ENCODE results near the gene ADGRG4. TPM values are rescaled to one million over a fixed set of nuclear protein-coding genes. Genes with fewer than 3 reads are reported as not detected.

Gene ADGRG4
- total and polyA plus RNA-seq, 11 donors = 0.04 to 0.07 TPM; not detected in 9

DNA sequence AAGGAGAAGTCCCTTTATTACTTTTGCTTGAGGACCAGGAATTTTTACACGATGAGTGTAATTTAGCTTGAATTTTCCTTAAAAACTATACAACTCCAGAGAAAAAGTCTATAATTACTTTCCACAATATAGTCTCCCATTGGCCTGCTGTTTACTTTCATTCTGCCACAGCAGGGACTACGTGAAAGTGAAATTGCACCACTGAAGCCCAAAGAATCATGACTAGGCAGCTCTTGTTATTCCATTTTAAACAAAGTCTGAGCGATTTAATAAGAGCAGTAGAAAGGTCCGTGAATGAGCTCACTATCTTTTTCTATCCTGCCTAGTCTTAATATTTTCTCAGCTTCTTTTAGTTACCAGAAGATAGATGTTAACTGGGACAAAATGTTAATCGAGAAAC lies 68.6 kb downstream of the ADGRG4 start:
- WGBS, 4 donors = 69 to 86% (median 75%) methylated on average over 5 of the region's 5 CpGs

DNA sequence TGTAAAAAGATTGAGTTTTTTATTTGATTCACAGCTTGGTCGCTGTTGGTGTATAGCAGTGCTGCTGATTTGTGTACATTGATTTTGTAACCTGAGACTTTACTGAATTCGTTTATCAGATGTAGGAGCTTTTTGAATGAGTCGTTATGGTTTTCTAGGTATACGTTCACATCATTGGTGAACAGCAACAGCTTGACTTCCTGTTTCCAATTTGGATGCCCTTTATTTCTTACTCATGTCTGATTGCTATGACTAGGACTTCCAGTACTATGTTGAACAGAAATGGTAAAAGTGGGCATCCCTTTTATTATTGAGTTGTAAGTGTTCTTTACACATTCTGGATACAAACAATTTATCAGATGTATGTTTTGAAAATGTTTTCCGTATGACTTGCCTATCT lies 76.0 kb downstream of the ADGRG4 start:
- no peaks in the 10 kb centered on the region for H3K27me3 ChIP-seq
- no peaks in the 10 kb centered on the region for H3K4me1 ChIP-seq
- intact Hi-C loops (cut with DNase I) = no loop called here
- DNase-seq = no peak
- no peak for ATAC-seq
- no peak overlapping the region for H3K27ac ChIP-seq
- no peak for TF ChIP-seq POLR2A (IDR thresholded peaks at IDR 0.05)
- TF ChIP-seq, protein P1, sequence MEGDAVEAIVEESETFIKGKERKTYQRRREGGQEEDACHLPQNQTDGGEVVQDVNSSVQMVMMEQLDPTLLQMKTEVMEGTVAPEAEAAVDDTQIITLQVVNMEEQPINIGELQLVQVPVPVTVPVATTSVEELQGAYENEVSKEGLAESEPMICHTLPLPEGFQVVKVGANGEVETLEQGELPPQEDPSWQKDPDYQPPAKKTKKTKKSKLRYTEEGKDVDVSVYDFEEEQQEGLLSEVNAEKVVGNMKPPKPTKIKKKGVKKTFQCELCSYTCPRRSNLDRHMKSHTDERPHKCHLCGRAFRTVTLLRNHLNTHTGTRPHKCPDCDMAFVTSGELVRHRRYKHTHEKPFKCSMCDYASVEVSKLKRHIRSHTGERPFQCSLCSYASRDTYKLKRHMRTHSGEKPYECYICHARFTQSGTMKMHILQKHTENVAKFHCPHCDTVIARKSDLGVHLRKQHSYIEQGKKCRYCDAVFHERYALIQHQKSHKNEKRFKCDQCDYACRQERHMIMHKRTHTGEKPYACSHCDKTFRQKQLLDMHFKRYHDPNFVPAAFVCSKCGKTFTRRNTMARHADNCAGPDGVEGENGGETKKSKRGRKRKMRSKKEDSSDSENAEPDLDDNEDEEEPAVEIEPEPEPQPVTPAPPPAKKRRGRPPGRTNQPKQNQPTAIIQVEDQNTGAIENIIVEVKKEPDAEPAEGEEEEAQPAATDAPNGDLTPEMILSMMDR (IDR thresholded peaks at IDR 0.05) = no peak
- H3K4me3 ChIP-seq = no peak overlapping the region
- no peaks in the 10 kb centered on the region for H3K36me3 ChIP-seq
- H3K9me3 ChIP-seq = no peaks in the 10 kb centered on the region
- WGBS, 4 donors = 74 to 83% (median 80%) methylated on average over 5 of the region's 5 CpGs

More for the DNA sequence above, 68.6 kb downstream of the ADGRG4 start:
- intact Hi-C loops (cut with DNase I) = no loop called here
- Histone ChIP-seq H3K36me3 (no peaks in the 10 kb centered on the region), H3K9me3 (no peaks in the 10 kb centered on the region), H3K27ac (no peak overlapping the region), H3K4me3 (no peak overlapping the region), H3K27me3 (peaks cover 0 to 9% (median 0%) of the 10 kb centered on the region in 9 donors), H3K4me1 (no peaks in the 10 kb centered on the region)
- TF ChIP-seq, protein P1 (IDR thresholded peaks at IDR 0.05) = no peak
- no peak for TF ChIP-seq POLR2A (IDR thresholded peaks at IDR 0.05)
- no peak for DNase-seq
- no peak for ATAC-seq

DNA sequence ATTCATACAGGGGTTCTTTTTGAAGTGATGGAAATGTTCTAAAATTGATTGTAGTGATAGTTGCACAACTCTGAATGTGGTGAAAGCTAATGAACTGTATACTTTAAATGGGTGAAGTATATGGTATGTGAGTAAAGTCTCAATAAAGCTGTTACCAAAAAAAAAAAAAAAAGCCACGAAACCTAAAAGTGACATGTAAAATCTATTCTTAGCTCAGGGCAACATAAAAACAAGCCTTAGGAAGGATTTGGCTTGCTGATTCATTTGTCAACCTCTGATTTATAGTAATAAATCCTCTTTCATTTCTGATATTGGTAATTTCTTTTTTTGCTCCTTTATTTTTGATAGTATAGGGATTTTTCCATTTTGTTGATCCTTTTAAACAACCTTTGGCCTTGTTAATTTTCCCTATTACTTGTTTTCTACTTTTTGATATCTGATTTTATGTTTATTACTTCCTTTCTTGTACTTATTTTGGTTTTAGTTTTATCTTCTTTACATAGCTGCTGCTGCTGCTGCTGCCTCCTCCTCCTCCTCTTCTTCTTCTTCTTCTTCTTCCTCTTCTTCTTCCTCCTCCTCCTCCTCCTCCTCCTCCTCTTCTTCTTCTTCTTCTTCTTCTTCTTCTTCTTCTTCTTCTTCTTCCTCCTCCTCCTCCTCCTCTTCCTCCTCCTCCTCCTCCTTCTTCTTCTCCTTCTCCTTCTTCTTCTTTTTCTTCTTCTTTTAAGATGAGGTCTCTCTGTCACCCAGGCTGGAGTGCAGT lies 79.4 kb downstream of the ADGRG4 start:
- H3K27me3 ChIP-seq = no peaks in the 10 kb centered on the region
- ATAC-seq = no peak
- WGBS, 4 donors = 42 to 65% (median 63%) methylated on average over 1 of the region's 1 CpG
- H3K4me3 ChIP-seq = no peak overlapping the region
- H3K9me3 ChIP-seq = no peaks in the 10 kb centered on the region
- no peaks in the 10 kb centered on the region for H3K4me1 ChIP-seq
- no peak for TF ChIP-seq POLR2A (IDR thresholded peaks at IDR 0.05)
- TF ChIP-seq, protein P1 (IDR thresholded peaks at IDR 0.05) = no peak
- H3K36me3 ChIP-seq = no peaks in the 10 kb centered on the region
- intact Hi-C loops (cut with DNase I) = no loop called here
- DNase-seq = no peak
- H3K27ac ChIP-seq = no peak overlapping the region

DNA sequence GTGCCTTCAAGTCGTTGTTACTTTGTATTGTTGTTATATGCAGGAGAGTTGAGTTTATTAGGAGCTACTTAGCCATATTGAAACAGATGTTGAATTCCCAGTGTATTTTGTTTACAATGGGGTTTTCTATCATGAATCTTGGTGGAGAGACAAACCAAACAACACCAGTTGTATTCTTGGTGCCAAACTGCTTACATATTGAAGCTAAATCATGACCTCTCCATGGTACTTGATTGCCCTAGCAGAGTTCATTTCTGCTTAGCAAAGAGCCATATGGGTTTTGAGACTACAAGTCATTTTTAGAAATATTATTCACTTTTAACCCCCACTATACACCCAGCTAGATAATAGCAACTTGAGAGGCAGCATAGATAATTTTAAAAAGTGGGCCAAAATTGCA lies 85.4 kb downstream of the ADGRG4 start:
- Histone ChIP-seq H3K9me3 (no peaks in the 10 kb centered on the region), H3K4me1 (no peaks in the 10 kb centered on the region), H3K27ac (no peak overlapping the region), H3K4me3 (no peak overlapping the region), H3K36me3 (no peaks in the 10 kb centered on the region), H3K27me3 (peaks cover 0 to 8% (median 0%) of the 10 kb centered on the region in 9 donors)
- TF ChIP-seq, protein P1 (IDR thresholded peaks at IDR 0.05) = no peak
- TF ChIP-seq POLR2A (IDR thresholded peaks at IDR 0.05) = no peak
- DNase-seq (no peak), ATAC-seq (no peak)
- intact Hi-C loops (cut with DNase I) = no loop called here
- 23 to 55% (median 40%) methylated on average over 1 of the region's 1 CpG for whole genome bisulfite sequencing, 4 donors

Measured in heart left ventricle (tissue), 16 donors.